HG03469 (cell line): ENCODE measurements around the gene GKN1.
"Not testable (repeated sequence)": the region's sequence is repeated elsewhere in the genome, so short reads cannot be mapped to it uniquely, and the experiment has no call there.

ENCODE experiments used
- ATAC-seq: cut with Tn5 transposase; IDR thresholded peaks from one replicate; pipeline ENCODE4 v1.9.1; 2021; ENCODE audit warnings: mild to moderate bottlenecking, moderate library complexity, moderate number of reproducible peaks; ENCODE audit not compliant: unreplicated experiment

The GKN1 gene

GRCh38 chr2:68955432-68955831 lies 19.0 kb upstream of the GKN1 start:
- not testable (repeated sequence) for ATAC-seq

GRCh38 chr2:68959001-68959400 lies 15.4 kb upstream of the GKN1 start:
- no peak for ATAC-seq

- ATAC-seq = no peak
These were observed 13.1 kb upstream of the GKN1 start for GRCh38 chr2:68961380-68961779.

GRCh38 chr2:68964282-68964681 lies 10.2 kb upstream of the GKN1 start:
- ATAC-seq = no peak

- ATAC-seq = no peak
These were observed 6.2 kb upstream of the GKN1 start for GRCh38 chr2:68968221-68968620.

GRCh38 chr2:68969736-68970490 lies 4.5 kb upstream of the GKN1 start:
- no peak for ATAC-seq

GRCh38 chr2:68970566-68971265 lies 3.7 kb upstream of the GKN1 start:
- no peak for ATAC-seq

- no peak for ATAC-seq
These were observed 2.7 kb upstream of the GKN1 start for GRCh38 chr2:68971591-68972231.

- no peak for ATAC-seq
These were observed 670 bp downstream of the GKN1 start for GRCh38 chr2:68974946-68975665.

- ATAC-seq = no peak
These were observed 1.4 kb downstream of the GKN1 start for GRCh38 chr2:68975844-68976243.

- no peak for ATAC-seq
These were observed 3.0 kb downstream of the GKN1 start for GRCh38 chr2:68977453-68977852.

- no peak for ATAC-seq
These were observed 3.7 kb downstream of the GKN1 start for GRCh38 chr2:68978098-68978497.

- ATAC-seq = no peak
These were observed 6.5 kb downstream of the GKN1 start for GRCh38 chr2:68980956-68981355.

- ATAC-seq = no peak
These were observed 12.6 kb downstream of the GKN1 start for GRCh38 chr2:68987021-68987503.

- no peak for ATAC-seq
These were observed 14.6 kb downstream of the GKN1 start for GRCh38 chr2:68989035-68989434.

- ATAC-seq = no peak
These were observed 17.9 kb downstream of the GKN1 start for GRCh38 chr2:68992341-68992740.

GRCh38 chr2:68992933-68993332 lies 18.5 kb downstream of the GKN1 start:
- no peak for ATAC-seq

- no peak for ATAC-seq
These were observed 19.2 kb downstream of the GKN1 start for GRCh38 chr2:68993660-68994059.

GRCh38 chr2:68994864-68995263 lies 20.4 kb downstream of the GKN1 start:
- no peak for ATAC-seq

GRCh38 chr2:68995916-68996315 lies 21.5 kb downstream of the GKN1 start:
- ATAC-seq = no peak

- no peak for ATAC-seq
These were observed 23.0 kb downstream of the GKN1 start for GRCh38 chr2:68997401-68997800.
